ENCODE data around the gene ATRNL1.

DNA sequence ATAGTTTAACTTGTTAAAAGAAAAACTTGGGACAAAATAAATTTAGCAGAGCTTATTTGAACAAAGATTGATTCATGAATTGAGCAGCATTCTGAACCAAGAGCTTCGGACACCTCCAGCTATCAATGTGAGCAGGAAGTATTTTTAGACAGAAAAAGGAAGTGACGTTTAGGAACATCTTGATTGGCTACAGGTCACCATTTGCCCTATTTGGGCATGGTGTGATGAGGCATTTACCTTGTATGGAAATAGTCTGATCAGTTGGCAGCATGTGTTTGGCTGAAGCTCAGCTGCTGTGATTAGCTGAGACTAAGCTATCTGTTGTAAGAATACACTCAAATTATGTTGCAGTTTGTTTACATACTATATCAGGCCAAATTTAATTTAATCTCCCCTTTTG is 185.1 kb downstream of the ATRNL1 start:
- TF ChIP-seq, protein P1, sequence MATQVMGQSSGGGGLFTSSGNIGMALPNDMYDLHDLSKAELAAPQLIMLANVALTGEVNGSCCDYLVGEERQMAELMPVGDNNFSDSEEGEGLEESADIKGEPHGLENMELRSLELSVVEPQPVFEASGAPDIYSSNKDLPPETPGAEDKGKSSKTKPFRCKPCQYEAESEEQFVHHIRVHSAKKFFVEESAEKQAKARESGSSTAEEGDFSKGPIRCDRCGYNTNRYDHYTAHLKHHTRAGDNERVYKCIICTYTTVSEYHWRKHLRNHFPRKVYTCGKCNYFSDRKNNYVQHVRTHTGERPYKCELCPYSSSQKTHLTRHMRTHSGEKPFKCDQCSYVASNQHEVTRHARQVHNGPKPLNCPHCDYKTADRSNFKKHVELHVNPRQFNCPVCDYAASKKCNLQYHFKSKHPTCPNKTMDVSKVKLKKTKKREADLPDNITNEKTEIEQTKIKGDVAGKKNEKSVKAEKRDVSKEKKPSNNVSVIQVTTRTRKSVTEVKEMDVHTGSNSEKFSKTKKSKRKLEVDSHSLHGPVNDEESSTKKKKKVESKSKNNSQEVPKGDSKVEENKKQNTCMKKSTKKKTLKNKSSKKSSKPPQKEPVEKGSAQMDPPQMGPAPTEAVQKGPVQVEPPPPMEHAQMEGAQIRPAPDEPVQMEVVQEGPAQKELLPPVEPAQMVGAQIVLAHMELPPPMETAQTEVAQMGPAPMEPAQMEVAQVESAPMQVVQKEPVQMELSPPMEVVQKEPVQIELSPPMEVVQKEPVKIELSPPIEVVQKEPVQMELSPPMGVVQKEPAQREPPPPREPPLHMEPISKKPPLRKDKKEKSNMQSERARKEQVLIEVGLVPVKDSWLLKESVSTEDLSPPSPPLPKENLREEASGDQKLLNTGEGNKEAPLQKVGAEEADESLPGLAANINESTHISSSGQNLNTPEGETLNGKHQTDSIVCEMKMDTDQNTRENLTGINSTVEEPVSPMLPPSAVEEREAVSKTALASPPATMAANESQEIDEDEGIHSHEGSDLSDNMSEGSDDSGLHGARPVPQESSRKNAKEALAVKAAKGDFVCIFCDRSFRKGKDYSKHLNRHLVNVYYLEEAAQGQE (IDR thresholded peaks at IDR 0.05): no peak
- TF ChIP-seq, protein P2, sequence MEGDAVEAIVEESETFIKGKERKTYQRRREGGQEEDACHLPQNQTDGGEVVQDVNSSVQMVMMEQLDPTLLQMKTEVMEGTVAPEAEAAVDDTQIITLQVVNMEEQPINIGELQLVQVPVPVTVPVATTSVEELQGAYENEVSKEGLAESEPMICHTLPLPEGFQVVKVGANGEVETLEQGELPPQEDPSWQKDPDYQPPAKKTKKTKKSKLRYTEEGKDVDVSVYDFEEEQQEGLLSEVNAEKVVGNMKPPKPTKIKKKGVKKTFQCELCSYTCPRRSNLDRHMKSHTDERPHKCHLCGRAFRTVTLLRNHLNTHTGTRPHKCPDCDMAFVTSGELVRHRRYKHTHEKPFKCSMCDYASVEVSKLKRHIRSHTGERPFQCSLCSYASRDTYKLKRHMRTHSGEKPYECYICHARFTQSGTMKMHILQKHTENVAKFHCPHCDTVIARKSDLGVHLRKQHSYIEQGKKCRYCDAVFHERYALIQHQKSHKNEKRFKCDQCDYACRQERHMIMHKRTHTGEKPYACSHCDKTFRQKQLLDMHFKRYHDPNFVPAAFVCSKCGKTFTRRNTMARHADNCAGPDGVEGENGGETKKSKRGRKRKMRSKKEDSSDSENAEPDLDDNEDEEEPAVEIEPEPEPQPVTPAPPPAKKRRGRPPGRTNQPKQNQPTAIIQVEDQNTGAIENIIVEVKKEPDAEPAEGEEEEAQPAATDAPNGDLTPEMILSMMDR (IDR thresholded peaks at IDR 0.05; ENCODE audit: low read depth, low read length, missing input control): no peak
- no peak for TF ChIP-seq SP1 (IDR thresholded peaks at IDR 0.05)
- TF ChIP-seq ZBTB33 (IDR thresholded peaks at IDR 0.05): no peak
- no peak for TF ChIP-seq RXRA (IDR thresholded peaks at IDR 0.05)
- no peak for TF ChIP-seq NR2F2 (IDR thresholded peaks at IDR 0.05)
- no peak for TF ChIP-seq FOXA1 (IDR thresholded peaks at IDR 0.05)
- TF ChIP-seq RAD21 (IDR thresholded peaks at IDR 0.05): no peak
- TF ChIP-seq MAX (IDR thresholded peaks at IDR 0.05): no peak
- no peak for TF ChIP-seq YY1 (IDR thresholded peaks at IDR 0.05)
- TF ChIP-seq, protein P3, sequence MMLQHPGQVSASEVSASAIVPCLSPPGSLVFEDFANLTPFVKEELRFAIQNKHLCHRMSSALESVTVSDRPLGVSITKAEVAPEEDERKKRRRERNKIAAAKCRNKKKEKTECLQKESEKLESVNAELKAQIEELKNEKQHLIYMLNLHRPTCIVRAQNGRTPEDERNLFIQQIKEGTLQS (IDR thresholded peaks at IDR 0.05): no peak
- TF ChIP-seq EGR1 (IDR thresholded peaks at IDR 0.05; ENCODE audit: low read depth in 2 of 2): no peak

Measured in liver (tissue), 3 donors.